Panc1 (cell line): ENCODE results near the gene SYNE1. TPM values are rescaled to one million over a fixed set of nuclear protein-coding genes. Genes with fewer than 3 reads are reported as not detected.

ENCODE experiments used
- ATAC-seq: fragments of 200-7000 bp; cut with Tn5 transposase; 2 replicates; pipeline ENCODE4 v1.9.1; 2020; ENCODE audit warnings: mild to moderate bottlenecking, moderate library complexity
- BruUV-seq: library from RNA; stranded (reverse); fragments of 400-500 nt; replicated peaks from 2 replicates; lab custom pipeline; 2021; lab: Mats Ljungman, UMichigan
- CTCF ChIA-PET: fragments of 300-600 bp; sonication (Branson Sonifier 250); formaldehyde crosslinking; loops from one replicate; lab custom pipeline; 2022; ENCODE audit warnings: antibody characterized with exemption; lab: Charles Lee
- POLR2A ChIA-PET: fragments of 300-600 bp; sonication (Branson Sonifier 250); formaldehyde crosslinking; loops from one replicate; lab custom pipeline; 2022; ENCODE audit warnings: antibody characterized with exemption; lab: Charles Lee
- DNase-seq: peaks from one replicate; pipeline ENCODE4 v3.0.0-alpha.2; 2010; ENCODE audit warnings: low read depth, low spot score
- H3K27ac ChIP-seq: 2 replicates; pipeline ENCODE4 v1.5.1; 2011; ENCODE audit warnings: mild to moderate bottlenecking, low read length, inconsistent platforms
- H3K27me3 ChIP-seq: fragments of 200-500 bp; sonication (Bioruptor generic); 2 replicates; pipeline ENCODE4 v1.6.0; 2014; ENCODE audit warnings: low read length, inconsistent platforms; ENCODE audit not compliant: control insufficient read depth, insufficient read depth
- H3K36me3 ChIP-seq: fragments of 200-500 bp; sonication (Bioruptor generic); 2 replicates; pipeline ENCODE4 v1.5.1; 2014; ENCODE audit warnings: inconsistent platforms, mild to moderate bottlenecking, low read length, moderate library complexity; ENCODE audit not compliant: control insufficient read depth, insufficient read depth
- H3K4me1 ChIP-seq: 2 replicates; pipeline ENCODE4 v1.5.1; 2011; ENCODE audit warnings: inconsistent platforms, mild to moderate bottlenecking, low read length, moderate library complexity; ENCODE audit not compliant: control insufficient read depth, insufficient read depth
- H3K4me3 ChIP-seq, 2 experiments: 2 replicates each; pipeline ENCODE4 v1.5.1; 2011 to 2012; ENCODE audit warnings: low read depth in 2 of 2, low read length in 2 of 2, mild to moderate bottlenecking in 2 of 2, inconsistent platforms in 1 of 2, moderate library complexity in 1 of 2
- H3K9me3 ChIP-seq: fragments of 200-500 bp; sonication (Bioruptor generic); 2 replicates; pipeline ENCODE4 v1.5.1; 2014; ENCODE audit warnings: low read depth, mild to moderate bottlenecking, inconsistent platforms, low read length, moderate library complexity; ENCODE audit not compliant: control insufficient read depth, insufficient read depth
- CTCF ChIP-seq: fragments of 450-650 bp; IDR thresholded peaks from 2 replicates; pipeline ENCODE4 v1.5.1; 2017; ENCODE audit warnings: mild to moderate bottlenecking
- POLR2AphosphoS5 ChIP-seq: IDR thresholded peaks from 2 replicates; pipeline ENCODE4 v1.6.1; 2012; ENCODE audit warnings: mild to moderate bottlenecking, low read depth, low read length, moderate library complexity
- REST ChIP-seq, 2 experiments: IDR thresholded peaks; 2 replicates each; pipeline ENCODE4 v1.6.1; 2011 to 2012; ENCODE audit warnings: low read depth in 2 of 2, control low read depth in 1 of 2, low read length in 1 of 2, mild to moderate bottlenecking in 1 of 2, moderate library complexity in 1 of 2; ENCODE audit not compliant: insufficient read depth in 1 of 2
- SIN3A ChIP-seq: IDR thresholded peaks from 2 replicates; pipeline ENCODE4 v1.6.1; 2012; ENCODE audit warnings: low read depth, mild to moderate bottlenecking, low read length, moderate library complexity, borderline replicate concordance; ENCODE audit not compliant: insufficient read depth
- TCF7L2 ChIP-seq: IDR thresholded peaks from 2 replicates; pipeline ENCODE4 v1.6.1; 2011; ENCODE audit warnings: mild to moderate bottlenecking, low read depth, low read length, inconsistent platforms
- in situ Hi-C: cut with HindIII; loops from 2 replicates; pipeline ENCODE4 v1.10.0; 2016; ENCODE audit warnings: low sequenced_read_pairs, low pct_unique_long_range_greater_than_20kb
- intact Hi-C: fragments of 100-400 bp; cut with micrococcal nuclease; formaldehyde crosslinking; loops from one replicate; pipeline ENCODE4 v1.10.0; 2022; ENCODE audit not compliant: unreplicated experiment
- total RNA-seq: library from RNA; stranded (reverse); gene quantifications from one replicate; pipeline ENCODE4 v1.2.1, GENCODE V29; 2021; ENCODE audit not compliant: unreplicated experiment

The SYNE1 gene
- total RNA-seq, 1 experiment from 2014 or later = 3.2 TPM

- no peak for DNase-seq
- no peak for TF ChIP-seq POLR2AphosphoS5
- TF ChIP-seq SIN3A = no peak
- TF ChIP-seq REST (IDR thresholded peaks at IDR 0.05; ENCODE audit: insufficient read depth in 1 of 2, low read depth in 2 of 2, low read length in 1 of 2) = no peak
- no peak for TF ChIP-seq TCF7L2
- no peak for TF ChIP-seq CTCF
- no TSS peak for BruUV-seq
- Histone ChIP-seq H3K9me3 (no peaks in the 10 kb centered on the region), H3K36me3 (no peaks in the 10 kb centered on the region), H3K27ac (no peak overlapping the region), H3K4me1 (no peaks in the 10 kb centered on the region), H3K27me3 (no peaks in the 10 kb centered on the region), H3K4me3 (no peak overlapping the region)
- intact Hi-C loops = no loop called here
- in situ Hi-C loops = no loop called here
- ChIA-PET POLR2A (no interaction called here), CTCF (no interaction called here)
- no peak for ATAC-seq
These were observed 38.1 kb downstream of the SYNE1 start for GRCh38 chr6:152598901-152599537.

- H3K4me3 ChIP-seq = no peak overlapping the region
- no peaks in the 10 kb centered on the region for H3K9me3 ChIP-seq
- POLR2A ChIA-PET = no interaction called here
- intact Hi-C loops = no loop called here
- TF ChIP-seq TCF7L2 (no peak), CTCF (no peak), POLR2AphosphoS5 (no peak), SIN3A (no peak), REST (IDR thresholded peaks at IDR 0.05; ENCODE audit: insufficient read depth in 1 of 2, low read depth in 2 of 2, low read length in 1 of 2) (no peak)
- no peaks in the 10 kb centered on the region for H3K27me3 ChIP-seq
- CTCF ChIA-PET = no interaction called here
- BruUV-seq = no TSS peak
- no peaks in the 10 kb centered on the region for H3K4me1 ChIP-seq
- in situ Hi-C loops = no loop called here
- DNase-seq = no peak
- no peak overlapping the region for H3K27ac ChIP-seq
- no peaks in the 10 kb centered on the region for H3K36me3 ChIP-seq
- ATAC-seq = no peak
These were observed 38.7 kb downstream of the SYNE1 start for GRCh38 chr6:152598421-152598820.
